Measurements from ENCODE around the gene CCDC136.

DNA sequence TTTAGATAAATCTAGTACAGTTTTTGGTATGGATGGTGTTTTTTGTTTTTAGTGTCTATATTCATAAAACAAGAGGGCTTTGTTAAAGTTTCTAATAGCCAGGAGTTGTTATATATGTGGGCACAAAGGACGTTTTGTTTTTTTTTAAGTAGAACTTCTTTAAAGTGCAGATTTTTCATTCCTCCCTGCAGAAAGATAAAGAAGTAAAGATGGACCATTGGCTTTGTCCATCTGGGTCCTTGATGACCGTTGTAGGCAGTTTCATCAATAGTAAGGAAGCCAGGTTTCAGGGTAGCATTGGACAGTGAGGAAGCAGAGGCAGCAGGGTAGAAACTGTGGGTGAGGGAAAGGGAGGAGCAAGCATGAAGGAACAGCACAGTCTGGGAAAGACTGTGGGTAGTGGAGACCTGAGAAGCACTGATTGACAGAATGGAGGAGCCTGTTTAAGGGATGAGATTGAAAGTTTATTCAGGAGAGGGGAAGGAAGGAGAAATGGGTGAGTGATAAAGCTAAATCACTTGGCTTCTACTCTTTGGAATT, 47.3 kb upstream of the CCDC136 start:
- TF ChIP-seq CTCF (conservative IDR thresholded peaks at IDR 0.05) (no peak), ZFX (IDR thresholded peaks at IDR 0.05) (no peak)
